ENCODE measurements around the gene RNF214.
"Not testable (repeated sequence)": the region's sequence is repeated elsewhere in the genome, so short reads cannot be mapped to it uniquely, and the experiment has no call there.

Gene RNF214

GRCh38 chr11:117197516-117198456, 34.7 kb upstream of the RNF214 start:
- in situ Hi-C loops (cut with MboI; ENCODE audit: low sequenced_read_pairs): no loop called here

DNA sequence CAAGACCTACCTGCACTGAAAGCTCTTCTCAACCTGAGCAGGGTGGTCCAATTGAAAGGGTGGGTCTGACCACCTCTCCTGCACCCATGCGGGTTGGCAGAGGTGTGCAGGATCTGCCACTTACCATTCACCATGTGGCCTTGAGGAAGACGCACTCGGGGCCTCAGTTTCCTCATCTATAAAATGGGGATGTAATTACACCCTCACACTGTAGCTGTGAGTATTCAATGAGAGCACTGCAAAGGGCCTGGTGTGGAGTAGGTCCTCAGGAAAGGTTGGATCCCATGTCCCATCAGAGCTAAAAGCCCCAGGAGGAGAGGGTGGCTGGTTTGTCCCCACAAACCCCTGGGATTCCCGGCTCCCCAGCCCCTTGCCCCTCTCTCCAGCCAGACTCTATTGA, 33.9 kb upstream of the RNF214 start:
- in situ Hi-C loops (cut with MboI; ENCODE audit: low sequenced_read_pairs): no loop called here

DNA sequence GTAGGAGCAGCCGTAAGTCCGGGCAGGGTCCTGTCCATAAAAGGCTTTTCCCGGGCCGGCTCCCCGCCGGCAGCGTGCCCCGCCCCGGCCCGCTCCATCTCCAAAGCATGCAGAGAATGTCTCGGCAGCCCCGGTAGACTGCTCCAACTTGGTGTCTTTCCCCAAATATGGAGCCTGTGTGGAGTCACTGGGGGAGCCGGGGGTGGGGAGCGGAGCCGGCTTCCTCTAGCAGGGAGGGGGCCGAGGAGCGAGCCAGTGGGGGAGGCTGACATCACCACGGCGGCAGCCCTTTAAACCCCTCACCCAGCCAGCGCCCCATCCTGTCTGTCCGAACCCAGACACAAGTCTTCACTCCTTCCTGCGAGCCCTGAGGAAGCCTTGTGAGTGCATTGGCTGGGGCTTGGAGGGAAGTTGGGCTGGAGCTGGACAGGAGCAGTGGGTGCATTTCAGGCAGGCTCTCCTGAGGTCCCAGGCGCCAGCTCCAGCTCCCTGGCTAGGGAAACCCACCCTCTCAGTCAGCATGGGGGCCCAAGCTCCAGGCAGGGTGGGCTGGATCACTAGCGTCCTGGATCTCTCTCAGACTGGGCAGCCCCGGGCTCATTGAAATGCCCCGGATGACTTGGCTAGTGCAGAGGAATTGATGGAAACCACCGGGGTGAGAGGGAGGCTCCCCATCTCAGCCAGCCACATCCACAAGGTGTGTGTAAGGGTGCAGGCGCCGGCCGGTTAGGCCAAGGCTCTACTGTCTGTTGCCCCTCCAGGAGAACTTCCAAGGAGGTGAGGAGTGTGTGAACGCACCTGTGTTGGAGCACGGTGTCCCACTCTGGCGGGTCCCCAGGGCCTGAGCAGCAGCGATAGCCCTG, 33.2 kb upstream of the RNF214 start, which contains the start of gene TAGLN:
TAGLN (plus strand) TSS at position 318 of the 863 bp plus-strand sequence. CDS start 3,644 bp downstream, outside the sequence.
- in situ Hi-C loops (cut with MboI; ENCODE audit: low sequenced_read_pairs): no loop called here

DNA sequence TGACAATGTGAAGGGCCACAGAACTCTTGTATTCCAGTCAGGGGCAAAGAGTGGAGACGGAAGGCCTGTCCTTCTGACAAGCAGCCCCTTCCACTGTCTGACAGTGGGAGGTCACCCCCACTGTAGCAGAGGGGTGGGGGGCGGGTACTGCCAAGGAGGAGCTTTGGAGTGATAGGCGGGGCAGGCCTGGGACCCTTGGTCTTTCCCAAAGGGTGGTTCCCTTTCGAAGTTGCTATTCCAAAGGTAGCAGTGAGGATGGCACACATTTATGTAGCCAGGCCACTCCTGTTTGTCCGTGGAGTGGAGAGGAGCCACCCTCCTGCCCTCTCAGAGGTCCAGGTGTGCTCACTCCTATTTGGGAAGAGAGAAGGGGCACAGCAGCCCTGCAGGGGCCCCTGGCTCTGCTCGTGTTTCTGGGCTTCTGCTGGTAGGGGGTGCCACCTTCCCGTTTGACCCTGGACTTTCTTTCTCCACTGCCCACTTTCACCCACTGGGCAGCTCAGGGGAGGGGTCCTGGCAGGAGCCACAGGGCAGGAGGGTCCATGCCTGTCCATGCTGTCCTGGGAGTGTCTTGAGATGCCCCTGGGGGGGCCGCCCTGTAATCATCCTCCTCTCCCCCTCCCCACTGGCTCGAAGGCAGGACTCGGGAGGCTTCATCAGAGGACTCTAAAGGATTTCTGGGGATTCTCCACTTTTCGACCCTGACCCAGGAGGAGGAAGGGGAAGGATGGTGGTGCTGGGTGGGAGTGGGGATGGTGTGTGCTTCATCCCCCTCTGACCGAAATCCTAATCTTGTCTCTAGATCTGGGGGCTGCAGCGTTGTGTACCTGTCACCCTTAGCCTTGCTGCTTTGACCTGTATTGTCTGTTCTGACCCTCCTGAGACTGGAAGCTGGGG, 32.3 kb upstream of the RNF214 start:
- in situ Hi-C loops (cut with MboI; ENCODE audit: low sequenced_read_pairs): no loop called here

DNA sequence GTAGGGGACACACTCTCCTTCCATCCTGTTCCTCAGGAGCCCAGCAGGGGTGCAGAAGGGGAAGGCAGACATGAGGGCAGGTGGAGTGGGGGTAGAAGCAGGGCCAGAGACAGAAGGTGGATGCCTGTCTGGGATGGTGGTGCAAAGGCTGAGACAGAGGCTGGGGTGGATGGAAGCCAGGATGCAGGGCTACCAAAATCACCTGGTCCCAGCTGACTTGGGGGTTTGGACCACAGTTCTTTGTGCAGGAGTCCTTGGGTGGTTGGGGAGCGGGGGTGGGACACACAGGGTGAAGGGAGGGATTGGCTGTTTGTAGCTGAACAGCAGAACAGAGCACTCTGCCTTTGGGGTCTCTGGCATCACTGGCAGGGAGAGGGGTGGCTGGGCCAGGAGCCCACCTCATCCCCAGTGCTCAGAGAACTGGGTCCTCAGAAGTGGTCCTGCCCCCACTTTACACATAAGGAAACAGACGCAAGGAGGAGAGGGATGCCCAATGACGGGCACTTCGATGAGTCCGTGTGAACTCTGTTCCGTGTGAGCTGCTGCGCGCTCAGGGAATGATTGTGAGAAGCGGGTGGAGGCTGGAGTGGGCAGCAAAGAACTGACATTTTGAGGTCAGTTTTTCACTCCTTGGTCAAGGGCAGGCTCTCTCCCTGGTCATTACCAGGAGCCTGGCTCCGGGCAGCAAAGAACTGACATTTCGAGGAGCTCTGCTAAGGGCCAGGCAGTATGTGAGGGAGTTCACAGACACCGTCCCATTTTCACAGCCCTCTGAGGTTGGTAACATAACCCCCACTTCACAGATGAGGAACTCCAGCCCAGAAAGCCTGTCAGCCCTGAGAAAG, 31.4 kb upstream of the RNF214 start:
- in situ Hi-C loops (cut with MboI; ENCODE audit: low sequenced_read_pairs): no loop called here

DNA sequence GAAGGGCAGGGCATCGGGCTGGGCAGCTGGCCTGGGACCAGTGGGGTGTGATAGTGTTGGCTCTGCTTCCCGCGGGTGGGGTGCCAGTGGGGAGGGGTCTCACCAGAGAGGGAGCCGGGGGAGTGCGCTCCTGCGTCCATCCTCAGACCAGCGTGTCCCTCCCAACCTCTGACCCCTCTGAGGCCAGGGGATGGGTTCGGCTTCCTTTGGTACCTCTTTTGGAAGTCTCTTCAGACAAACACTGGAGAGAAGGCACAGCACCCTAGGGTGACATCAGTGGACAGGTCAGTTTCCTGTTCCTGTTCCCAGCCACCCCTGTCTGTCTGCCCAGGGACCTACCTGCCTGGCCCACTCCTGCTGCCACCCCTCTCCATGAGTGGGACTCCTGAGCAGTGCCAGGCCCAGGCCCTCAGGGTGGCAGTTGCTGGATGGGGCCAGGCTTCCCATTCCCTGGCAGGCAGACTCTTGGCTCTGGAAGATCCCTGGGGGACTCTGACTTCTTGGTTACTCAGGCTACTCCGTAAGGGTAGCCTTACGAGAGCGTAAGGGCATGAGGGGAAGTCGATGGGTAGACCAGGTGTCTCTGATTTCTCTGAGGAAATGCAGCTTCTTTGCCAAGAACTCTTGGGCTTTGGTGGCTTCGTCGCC, 30.7 kb upstream of the RNF214 start:
- in situ Hi-C loops (cut with MboI; ENCODE audit: low sequenced_read_pairs): no loop called here

- in situ Hi-C loops (cut with MboI; ENCODE audit: low sequenced_read_pairs): no loop called here
Observed at GRCh38 chr11:117202386-117203068, 29.9 kb upstream of the RNF214 start.

DNA sequence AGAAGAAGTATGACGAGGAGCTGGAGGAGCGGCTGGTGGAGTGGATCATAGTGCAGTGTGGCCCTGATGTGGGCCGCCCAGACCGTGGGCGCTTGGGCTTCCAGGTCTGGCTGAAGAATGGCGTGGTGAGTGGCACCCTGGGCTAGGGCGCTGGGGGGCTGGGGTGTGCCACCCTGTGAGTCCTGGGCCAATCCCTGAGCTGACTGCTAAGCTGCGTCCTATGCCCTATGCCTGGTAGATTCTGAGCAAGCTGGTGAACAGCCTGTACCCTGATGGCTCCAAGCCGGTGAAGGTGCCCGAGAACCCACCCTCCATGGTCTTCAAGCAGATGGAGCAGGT, 29.4 kb upstream of the RNF214 start:
- in situ Hi-C loops (cut with MboI; ENCODE audit: low sequenced_read_pairs): no loop called here

DNA sequence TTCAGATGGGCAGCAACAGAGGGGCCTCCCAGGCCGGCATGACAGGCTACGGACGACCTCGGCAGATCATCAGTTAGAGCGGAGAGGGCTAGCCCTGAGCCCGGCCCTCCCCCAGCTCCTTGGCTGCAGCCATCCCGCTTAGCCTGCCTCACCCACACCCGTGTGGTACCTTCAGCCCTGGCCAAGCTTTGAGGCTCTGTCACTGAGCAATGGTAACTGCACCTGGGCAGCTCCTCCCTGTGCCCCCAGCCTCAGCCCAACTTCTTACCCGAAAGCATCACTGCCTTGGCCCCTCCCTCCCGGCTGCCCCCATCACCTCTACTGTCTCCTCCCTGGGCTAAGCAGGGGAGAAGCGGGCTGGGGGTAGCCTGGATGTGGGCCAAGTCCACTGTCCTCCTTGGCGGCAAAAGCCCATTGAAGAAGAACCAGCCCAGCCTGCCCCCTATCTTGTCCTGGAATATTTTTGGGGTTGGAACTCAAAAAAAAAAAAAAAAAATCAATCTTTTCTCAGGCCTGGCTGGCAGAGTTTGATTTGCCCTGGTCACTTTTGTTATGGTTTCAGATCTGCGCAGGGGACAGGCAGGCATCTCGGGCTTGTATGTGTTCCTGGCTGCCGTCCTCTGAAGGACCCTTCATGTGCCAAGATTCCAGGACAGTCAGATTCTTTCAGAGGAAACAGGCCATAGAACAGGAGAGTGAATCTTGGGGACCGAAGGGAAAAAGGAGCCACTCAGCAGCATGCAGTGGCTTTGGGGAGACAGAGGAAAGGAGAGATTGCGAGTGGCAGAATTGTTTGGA, 28.0 kb upstream of the RNF214 start:
- in situ Hi-C loops (cut with MboI; ENCODE audit: low sequenced_read_pairs): no loop called here

GRCh38 chr11:117205211-117205818, 27.2 kb upstream of the RNF214 start:
- in situ Hi-C loops (cut with MboI; ENCODE audit: low sequenced_read_pairs): no loop called here

DNA sequence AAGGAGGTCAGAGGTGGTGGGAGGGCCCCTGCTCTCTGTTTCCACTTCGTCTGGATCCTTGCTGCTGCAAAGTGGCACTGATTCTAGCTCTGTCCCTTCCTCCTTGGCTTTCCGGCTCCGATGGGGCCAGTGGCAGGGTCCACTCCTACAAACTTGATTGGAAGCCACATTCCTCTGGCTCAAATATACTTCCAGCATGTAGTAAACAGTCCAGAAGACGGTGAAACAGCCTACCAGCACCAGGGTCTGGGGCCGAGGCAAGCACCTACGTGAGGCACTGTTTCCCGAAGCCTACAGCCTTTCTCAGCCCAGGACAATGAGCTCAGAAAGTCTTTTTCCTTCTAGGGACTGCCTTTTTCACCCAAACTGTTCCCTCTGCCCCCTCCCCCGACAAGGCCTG, 26.4 kb upstream of the RNF214 start:
- in situ Hi-C loops (cut with MboI; ENCODE audit: low sequenced_read_pairs): not testable (repeated sequence)

- in situ Hi-C loops (cut with MboI; ENCODE audit: low sequenced_read_pairs): not testable (repeated sequence)
Observed at GRCh38 chr11:117206859-117207258, 25.6 kb upstream of the RNF214 start.

GRCh38 chr11:117207481-117207880, 25.0 kb upstream of the RNF214 start:
- in situ Hi-C loops (cut with MboI; ENCODE audit: low sequenced_read_pairs): not testable (repeated sequence)

- in situ Hi-C loops (cut with MboI; ENCODE audit: low sequenced_read_pairs): not testable (repeated sequence)
Observed at GRCh38 chr11:117208710-117209109, 23.8 kb upstream of the RNF214 start.

GRCh38 chr11:117209351-117210125, 22.9 kb upstream of the RNF214 start:
- in situ Hi-C loops (cut with MboI; ENCODE audit: low sequenced_read_pairs): not testable (repeated sequence)

DNA sequence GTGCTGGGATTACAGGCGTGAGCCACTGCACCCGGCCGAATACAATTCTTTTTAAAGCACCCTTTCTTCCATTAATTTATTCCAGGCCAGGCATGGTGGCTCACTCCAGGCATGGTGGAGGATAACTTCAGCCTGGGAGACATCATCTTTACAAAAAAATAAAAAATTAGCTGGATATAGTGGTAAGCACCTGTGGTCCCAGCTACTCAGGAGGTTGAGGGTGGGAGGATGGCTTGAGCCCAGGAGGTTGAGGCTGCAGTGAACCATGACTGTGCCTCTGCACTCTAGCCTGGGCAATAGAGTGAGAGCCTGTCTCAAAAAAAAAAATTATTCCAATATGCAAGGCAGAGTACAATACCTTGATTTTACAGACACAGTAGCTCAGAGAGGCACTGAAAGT, 21.9 kb upstream of the RNF214 start:
- in situ Hi-C loops (cut with MboI; ENCODE audit: low sequenced_read_pairs): no loop called here

All from hTERT RPE-1 (cell line).